Liver (tissue), 1 donor: ENCODE data around the gene PFKP.

ENCODE experiments used
- MAX ChIP-seq: IDR thresholded peaks from 2 replicates; pipeline ENCODE4 v1.6.1; 2016; ENCODE audit warnings: antibody characterized with exemption
- REST ChIP-seq: IDR thresholded peaks from 2 replicates; pipeline ENCODE4 v1.6.1; 2016; ENCODE audit warnings: antibody characterized with exemption, mild to moderate bottlenecking

GRCh38 chr10:3152566-3152935 lies 85.2 kb downstream of the PFKP start:
- no peak for TF ChIP-seq MAX
- TF ChIP-seq REST, result no peak
